ENCODE measurements around the gene CALN1.

CALN1 gene

GRCh38 chr7:71912476-71912875 is 499.7 kb downstream of the CALN1 start:
- Histone ChIP-seq H2AFZ (ENCODE audit: low read length) (no peak overlapping the region), H3K9me2 (replicated peaks; ENCODE audit: insufficient read depth, low read length) (no peaks in the 10 kb centered on the region), H3K4me1 (ENCODE audit: low read length) (no peaks in the 10 kb centered on the region), H3F3A (ENCODE audit: insufficient read depth, low read length) (no peaks in the 10 kb centered on the region), H3K36me3 (replicated peaks; ENCODE audit: insufficient read depth, low read length) (no peaks in the 10 kb centered on the region), H3K79me2 (ENCODE audit: low read length) (no peaks in the 10 kb centered on the region), H3K27me3 (replicated peaks; ENCODE audit: insufficient read depth, low read length) (no peaks in the 10 kb centered on the region), H4K20me1 (ENCODE audit: insufficient read depth, low read length) (no peaks in the 10 kb centered on the region), H3K4me3 (ENCODE audit: low read length) (no peak overlapping the region), H3K9me3 (replicated peaks; ENCODE audit: insufficient read depth, low read length) (no peaks in the 10 kb centered on the region), H3K4me2 (ENCODE audit: low read depth, low read length) (no peak overlapping the region), H3K9ac (ENCODE audit: low read length) (no peak overlapping the region), H3K27ac (ENCODE audit: low read length) (no peak overlapping the region)
- no peak for DNase-seq
- TF ChIP-seq EZH2 (optimal IDR thresholded peaks at IDR 0.05; ENCODE audit: low read depth, low read length) (no peak), EZH2phosphoT487 (IDR thresholded peaks at IDR 0.05; ENCODE audit: low read length) (no peak), CTCF (IDR thresholded peaks at IDR 0.05; ENCODE audit: low read length) (no peak)

GRCh38 chr7:71911051-71911450 is 501.1 kb downstream of the CALN1 start:
- no peak overlapping the region for H3K4me2 ChIP-seq (ENCODE audit: low read depth, low read length)
- no peak overlapping the region for H3K27ac ChIP-seq (ENCODE audit: low read length)
- TF ChIP-seq EZH2phosphoT487 (IDR thresholded peaks at IDR 0.05; ENCODE audit: low read length) = no peak
- no peak for TF ChIP-seq EZH2 (optimal IDR thresholded peaks at IDR 0.05; ENCODE audit: low read depth, low read length)
- TF ChIP-seq CTCF (IDR thresholded peaks at IDR 0.05; ENCODE audit: low read length) = no peak
- DNase-seq = no peak
- no peaks in the 10 kb centered on the region for H3K36me3 ChIP-seq (replicated peaks; ENCODE audit: insufficient read depth, low read length)
- no peaks in the 10 kb centered on the region for H3K27me3 ChIP-seq (replicated peaks; ENCODE audit: insufficient read depth, low read length)
- no peaks in the 10 kb centered on the region for H4K20me1 ChIP-seq (ENCODE audit: insufficient read depth, low read length)
- no peaks in the 10 kb centered on the region for H3K9me3 ChIP-seq (replicated peaks; ENCODE audit: insufficient read depth, low read length)
- H3K9ac ChIP-seq (ENCODE audit: low read length) = no peak overlapping the region
- no peaks in the 10 kb centered on the region for H3K79me2 ChIP-seq (ENCODE audit: low read length)
- H3K9me2 ChIP-seq (replicated peaks; ENCODE audit: insufficient read depth, low read length) = no peaks in the 10 kb centered on the region
- no peaks in the 10 kb centered on the region for H3K4me1 ChIP-seq (ENCODE audit: low read length)
- no peak overlapping the region for H3K4me3 ChIP-seq (ENCODE audit: low read length)
- 0 out of 2 replicates have a peak overlapping the region, but pooled peaks have one; percentile 19 for H2AFZ ChIP-seq (ENCODE audit: low read length)
- no peaks in the 10 kb centered on the region for H3F3A ChIP-seq (ENCODE audit: insufficient read depth, low read length)

- H3K9ac ChIP-seq (ENCODE audit: low read length) = no peak overlapping the region
- H3K4me1 ChIP-seq (ENCODE audit: low read length) = no peaks in the 10 kb centered on the region; the same call in 1 of the 2 replicates
- H3K4me2 ChIP-seq (ENCODE audit: low read depth, low read length) = no peak overlapping the region
- H3K27me3 ChIP-seq (replicated peaks; ENCODE audit: insufficient read depth, low read length) = no peaks in the 10 kb centered on the region
- H2AFZ ChIP-seq (ENCODE audit: low read length) = no peak overlapping the region
- H3F3A ChIP-seq (ENCODE audit: insufficient read depth, low read length) = no peaks in the 10 kb centered on the region
- TF ChIP-seq CTCF (IDR thresholded peaks at IDR 0.05; ENCODE audit: low read length) (no peak), EZH2phosphoT487 (IDR thresholded peaks at IDR 0.05; ENCODE audit: low read length) (no peak)
- no peaks in the 10 kb centered on the region for H3K36me3 ChIP-seq (replicated peaks; ENCODE audit: insufficient read depth, low read length)
- H3K9me2 ChIP-seq (replicated peaks; ENCODE audit: insufficient read depth, low read length) = no peaks in the 10 kb centered on the region
- no peak for DNase-seq
- H3K79me2 ChIP-seq (ENCODE audit: low read length) = no peaks in the 10 kb centered on the region
- no peaks in the 10 kb centered on the region for H4K20me1 ChIP-seq (ENCODE audit: insufficient read depth, low read length)
- H3K9me3 ChIP-seq (replicated peaks; ENCODE audit: insufficient read depth, low read length) = no peaks in the 10 kb centered on the region
- no peak overlapping the region for H3K27ac ChIP-seq (ENCODE audit: low read length)
- H3K4me3 ChIP-seq (ENCODE audit: low read length) = no peak overlapping the region
These were observed 506.3 kb downstream of the CALN1 start for GRCh38 chr7:71905821-71906220.
